Right lobe of liver (tissue), 6 donors: ENCODE measurements around the gene STAC2. TPM values are rescaled to one million over a fixed set of nuclear protein-coding genes. Genes with fewer than 3 reads are reported as not detected.

Experiments used
- ATAC-seq, 4 donors: fragments of 200-7000 bp; cut with Tn5 transposase; one replicate each; pipeline ENCODE4 v1.9.1; 2020; ENCODE audit warnings: mild to moderate bottlenecking in 4 of 4, moderate library complexity in 4 of 4
- DNase-seq, 3 donors: peaks; one replicate each; pipeline ENCODE4 v3.0.0-alpha.2; 2020
- H3K27ac ChIP-seq, 3 donors: fragments of 200-600 bp; one replicate each; pipeline ENCODE4 v1.8.0; 2022
- H3K27me3 ChIP-seq, 2 donors: fragments of 200-600 bp; one replicate each; pipeline ENCODE4 v1.8.0; 2022
- H3K36me3 ChIP-seq, 4 donors: fragments of 200-600 bp; sonication (generic) in 1 of 4; one replicate each; pipeline versions ENCODE4 v1.5.1 to v1.8.0; 2017 to 2022; ENCODE audit warnings: control low read depth in 1 of 4
- H3K4me1 ChIP-seq, 4 donors: fragments of 200-600 bp; sonication (generic) in 1 of 4; one replicate each; pipeline versions ENCODE4 v1.5.1 to v1.8.0; 2017 to 2022; ENCODE audit warnings: control low read depth in 1 of 4
- H3K4me3 ChIP-seq, 3 donors: fragments of 200-600 bp; one replicate each; pipeline ENCODE4 v1.8.0; 2022
- H3K9me3 ChIP-seq, 4 donors: fragments of 200-600 bp; sonication (generic) in 1 of 4; one replicate each; pipeline versions ENCODE4 v1.5.1 to v1.8.0; 2017 to 2022; ENCODE audit warnings: control low read depth in 1 of 4
- POLR2A ChIP-seq: fragments of 450-650 bp; IDR thresholded peaks from one replicate; pipeline ENCODE4 v1.6.1; 2017; ENCODE audit warnings: antibody characterized with exemption, mild to moderate bottlenecking
- WGBS: methylation state at CpG from one replicate; pipeline ENCODE4 v1.1.6; 2018; ENCODE audit warnings: low coverage, low lambda C conversion rate; ENCODE audit not compliant: insufficient coverage; ENCODE audit errors: missing lambda C conversion rate; 5-methylcytosine and 5-hydroxymethylcytosine counted together
- intact Hi-C, 2 donors: fragments of 100-400 bp; cut with DNase I; formaldehyde crosslinking; loops; one replicate each; pipeline versions ENCODE4 v1.11.2 to v1.14.1; 2022
- total RNA-seq, 6 experiments: library from RNA; depleted of rRNA in 2 of 6; stranded (reverse); fragments of >200 nt in 2 of 6; fragmentation: NEBNext Ultra II Directional in 3 of 6; extraction: Animal tissue kit (Norgen Biotek cat#: 25700) in 3 of 6; gene quantifications; one replicate each; pipeline versions ENCODE4 v1.1.0 to v1.2.4, GENCODE V29; 2016 to 2023
- TF ChIP-seq, protein P1 (sequence below), 4 donors: fragments of 200-600 bp in 3 of 4; fragments of 450-650 bp in 1 of 4; IDR thresholded peaks; one replicate each; pipeline versions ENCODE4 v1.5.1 to v1.8.0; 2016 to 2022; ENCODE audit warnings: antibody characterized with exemption in 4 of 4, mild to moderate bottlenecking in 2 of 4
- donor health status: DM: no; HTN: yes; CAD: no.
- donor health status: DM: no; HTN: no; CAD: no.
- donor health status: DM: no; HTN: no; CAD: no.
- donor health status: DM: no; HTN: yes; CAD: no.
- donor health status: DM: no; HTN: yes; CAD: no.

Gene STAC2
- total RNA-seq, 6 experiments from 2014 or later = not detected

DNA sequence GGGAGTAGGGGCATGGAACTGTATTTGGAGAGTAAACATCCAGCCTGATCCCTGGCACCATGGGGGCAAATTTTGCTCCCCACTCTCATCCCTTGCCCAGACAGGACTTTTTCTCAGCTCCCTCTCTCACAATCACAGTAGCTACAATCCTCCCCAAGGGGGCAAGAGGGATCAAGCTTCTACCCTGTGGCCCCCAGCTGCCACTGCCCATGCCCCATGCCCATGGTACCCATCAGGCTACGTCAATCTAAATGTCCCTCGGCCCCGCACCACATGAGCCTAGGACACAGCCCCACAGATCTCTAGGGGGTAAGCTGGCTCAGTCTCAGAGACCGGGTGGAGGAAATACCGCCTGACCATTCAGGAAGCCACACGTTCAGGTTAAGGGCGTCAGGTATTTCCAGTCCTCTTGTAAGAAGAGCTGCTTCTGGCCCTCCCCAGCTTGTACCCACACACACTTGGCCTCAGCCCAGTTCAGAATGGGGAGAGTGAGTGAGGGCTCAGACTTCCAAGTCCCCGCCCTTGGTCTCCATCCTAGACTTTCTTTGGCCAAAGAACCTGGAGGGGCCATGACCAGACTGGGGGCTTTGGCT is 30.1 kb downstream of the STAC2 start:
- Histone ChIP-seq H3K27ac (no peak overlapping the region), H3K4me1 (peaks cover 0 to 15% (median 0%) of the 10 kb centered on the region in 4 donors), H3K27me3 (no peaks in the 10 kb centered on the region), H3K9me3 (no peaks in the 10 kb centered on the region), H3K4me3 (no peak overlapping the region), H3K36me3 (no peaks in the 10 kb centered on the region)
- 56% methylated on average over 3 of the region's 8 CpGs for WGBS
- no peak for ATAC-seq
- DNase-seq = no peak
- TF ChIP-seq POLR2A = no peak
- TF ChIP-seq, protein P1, sequence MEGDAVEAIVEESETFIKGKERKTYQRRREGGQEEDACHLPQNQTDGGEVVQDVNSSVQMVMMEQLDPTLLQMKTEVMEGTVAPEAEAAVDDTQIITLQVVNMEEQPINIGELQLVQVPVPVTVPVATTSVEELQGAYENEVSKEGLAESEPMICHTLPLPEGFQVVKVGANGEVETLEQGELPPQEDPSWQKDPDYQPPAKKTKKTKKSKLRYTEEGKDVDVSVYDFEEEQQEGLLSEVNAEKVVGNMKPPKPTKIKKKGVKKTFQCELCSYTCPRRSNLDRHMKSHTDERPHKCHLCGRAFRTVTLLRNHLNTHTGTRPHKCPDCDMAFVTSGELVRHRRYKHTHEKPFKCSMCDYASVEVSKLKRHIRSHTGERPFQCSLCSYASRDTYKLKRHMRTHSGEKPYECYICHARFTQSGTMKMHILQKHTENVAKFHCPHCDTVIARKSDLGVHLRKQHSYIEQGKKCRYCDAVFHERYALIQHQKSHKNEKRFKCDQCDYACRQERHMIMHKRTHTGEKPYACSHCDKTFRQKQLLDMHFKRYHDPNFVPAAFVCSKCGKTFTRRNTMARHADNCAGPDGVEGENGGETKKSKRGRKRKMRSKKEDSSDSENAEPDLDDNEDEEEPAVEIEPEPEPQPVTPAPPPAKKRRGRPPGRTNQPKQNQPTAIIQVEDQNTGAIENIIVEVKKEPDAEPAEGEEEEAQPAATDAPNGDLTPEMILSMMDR (IDR thresholded peaks at IDR 0.05) = no peak
- intact Hi-C loops = no loop called here

DNA sequence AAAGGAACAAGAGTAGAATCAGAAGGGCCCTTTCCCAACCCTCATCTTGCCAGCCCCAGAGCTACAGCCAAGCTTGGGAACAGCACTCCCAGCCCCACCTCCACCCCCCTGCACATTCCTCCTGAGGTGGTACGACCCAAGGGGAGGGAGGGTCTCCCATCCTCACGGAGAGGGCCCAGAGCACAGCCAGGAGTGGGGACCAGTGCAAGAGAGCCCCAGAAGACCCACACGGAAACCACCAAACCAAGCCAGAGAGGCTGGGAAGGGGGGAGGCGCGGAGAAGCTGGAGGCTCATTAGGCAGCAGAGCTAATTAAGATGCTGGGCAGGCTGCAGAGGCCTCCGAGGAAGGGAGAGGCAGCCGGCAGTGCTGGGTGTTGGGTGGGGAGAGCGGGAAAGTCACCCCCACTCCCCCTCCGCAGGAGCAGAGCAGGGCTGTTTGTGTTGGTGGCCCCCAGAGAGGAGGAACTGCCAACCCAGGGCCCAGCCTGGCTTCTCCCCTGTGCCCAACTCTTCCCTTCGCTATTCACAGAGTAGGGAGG is 30.7 kb downstream of the STAC2 start:
- intact Hi-C loops = no loop called here
- no peak overlapping the region for H3K4me3 ChIP-seq
- TF ChIP-seq POLR2A = no peak
- TF ChIP-seq, protein P1 (IDR thresholded peaks at IDR 0.05) = no peak
- H3K27me3 ChIP-seq = no peaks in the 10 kb centered on the region
- 40% methylated on average over 3 of the region's 10 CpGs for WGBS
- peaks cover 0 to 15% (median 0%) of the 10 kb centered on the region in 4 donors for H3K4me1 ChIP-seq
- no peak overlapping the region for H3K27ac ChIP-seq
- no peaks in the 10 kb centered on the region for H3K9me3 ChIP-seq
- DNase-seq (no peak), ATAC-seq (no peak)
- no peaks in the 10 kb centered on the region for H3K36me3 ChIP-seq

DNA sequence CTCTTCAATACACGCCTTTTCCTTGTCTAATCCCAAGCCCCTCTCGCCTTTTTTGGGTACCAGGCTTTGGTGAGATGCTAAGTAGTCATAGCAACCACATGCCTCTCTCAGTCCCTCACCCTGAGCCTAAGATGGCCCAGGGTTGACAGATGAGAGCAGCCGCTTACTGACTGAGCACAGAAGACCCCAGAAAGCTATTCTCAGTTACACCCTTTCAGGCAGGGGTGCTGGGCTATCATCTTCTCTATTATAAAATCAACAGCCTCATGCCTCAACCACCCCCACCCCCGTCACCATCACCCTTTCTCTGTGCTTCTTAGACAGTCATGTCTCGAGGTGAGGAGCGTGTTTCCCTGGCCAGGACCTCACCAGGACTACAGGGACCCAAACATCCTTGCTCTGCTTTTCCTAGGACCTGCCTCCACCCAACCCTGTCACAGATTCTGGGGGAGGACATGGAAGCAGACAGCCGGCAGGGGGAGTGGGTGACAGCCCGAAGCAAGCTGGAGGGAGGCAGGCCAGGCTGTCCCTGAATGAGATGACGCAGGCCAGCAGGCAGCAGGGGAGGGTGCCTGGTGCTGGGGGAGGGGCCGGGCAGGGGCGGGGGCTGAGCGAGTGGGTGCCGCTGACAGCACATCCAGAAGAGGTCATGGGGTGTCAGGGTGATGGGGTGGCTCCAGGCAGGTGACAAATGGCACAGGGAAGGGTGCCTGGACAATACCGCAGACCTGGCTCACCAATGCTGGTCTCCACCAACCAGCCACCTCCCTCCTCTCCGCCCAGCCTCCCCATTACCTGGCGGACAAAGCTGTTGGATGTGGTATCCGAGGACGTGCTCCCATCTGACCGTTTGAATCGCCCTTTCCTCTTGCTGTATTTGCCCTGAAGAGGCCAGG is 31.4 kb downstream of the STAC2 start:
- Histone ChIP-seq H3K4me3 (no peak overlapping the region), H3K27me3 (no peaks in the 10 kb centered on the region), H3K36me3 (no peaks in the 10 kb centered on the region), H3K4me1 (peaks cover 0 to 13% (median 0%) of the 10 kb centered on the region in 4 donors), H3K9me3 (no peaks in the 10 kb centered on the region), H3K27ac (no peak overlapping the region)
- DNase-seq = peak in 1 of 3 donors; percentile 62
- ATAC-seq = peak; percentile 45 to 76 (median 54)
- intact Hi-C loops = no loop called here
- WGBS = 33% methylated on average over 7 of the region's 20 CpGs
- TF ChIP-seq, protein P1 (IDR thresholded peaks at IDR 0.05) = peak in 3 of 4 donors; percentile 9 to 33 (median 20)
- TF ChIP-seq POLR2A = no peak

DNA sequence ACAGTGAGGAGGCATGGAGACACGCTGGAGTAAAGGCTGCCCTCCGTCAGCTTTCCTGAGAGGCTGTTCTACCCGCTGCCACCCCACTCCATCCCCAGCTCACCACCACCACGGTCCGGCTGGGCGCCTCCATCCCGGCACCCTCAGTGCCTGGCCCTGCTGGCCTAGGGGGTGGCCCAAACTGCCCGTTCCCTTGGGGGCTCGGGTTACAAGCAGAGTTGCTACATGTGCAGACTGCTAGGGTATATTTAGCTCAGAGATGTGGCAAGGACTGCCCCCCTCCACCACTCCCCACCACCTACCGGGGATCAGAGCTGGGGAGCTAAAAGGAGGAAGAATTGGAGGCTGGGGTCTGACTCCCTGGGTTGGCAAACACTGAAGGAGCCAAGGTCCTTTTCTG is 32.4 kb downstream of the STAC2 start:
- Histone ChIP-seq H3K27ac (no peak overlapping the region), H3K9me3 (no peaks in the 10 kb centered on the region), H3K36me3 (no peaks in the 10 kb centered on the region), H3K4me1 (peaks cover 0 to 9% (median 0%) of the 10 kb centered on the region in 4 donors), H3K4me3 (no peak overlapping the region), H3K27me3 (no peaks in the 10 kb centered on the region)
- ATAC-seq (no peak), DNase-seq (no peak)
- 60% methylated on average over 1 of the region's 10 CpGs for WGBS
- no peak for TF ChIP-seq POLR2A
- TF ChIP-seq, protein P1 (IDR thresholded peaks at IDR 0.05) = no peak
- intact Hi-C loops = no loop called here
